H1 (cell line): Measurements from ENCODE around the gene KRT17. TPM values are rescaled to one million over a fixed set of nuclear protein-coding genes. Genes with fewer than 3 reads are reported as not detected.

ENCODE experiments used
- CTCF ChIA-PET: fragments of 300-600 bp; sonication (Branson Sonifier 250); formaldehyde crosslinking; loops from one replicate; lab custom pipeline; 2021; ENCODE audit not compliant: partially characterized antibody; lab: Charles Lee
- POLR2A ChIA-PET: fragments of 300-600 bp; sonication (Branson Sonifier 250); formaldehyde crosslinking; loops from one replicate; lab custom pipeline; 2021; ENCODE audit warnings: inconsistent platforms; ENCODE audit not compliant: partially characterized antibody; lab: Charles Lee
- DNase-seq, 2 experiments: peaks; one replicate each; pipeline versions ENCODE4 v3.0.0 to v3.0.0-alpha.2; 2010 to 2022; ENCODE audit warnings: low spot score in 2 of 2, low read depth in 1 of 2, mixed read lengths in 1 of 2
- FAIRE-seq: peaks from 2 replicates; lab custom pipeline; 2011; peaks lifted over from hg19 to GRCh38; lab: Jason Lieb, UNC
- H2AFZ ChIP-seq: 2 replicates; pipeline ENCODE4 v1.8.1; 2012; ENCODE audit warnings: low read length, inconsistent platforms
- H2AK5ac ChIP-seq: 2 replicates; pipeline ENCODE4 v1.6.1; 2013; ENCODE audit warnings: low read depth, low read length
- H2BK120ac ChIP-seq: replicated peaks from 2 replicates; pipeline ENCODE3; 2013; ENCODE audit warnings: low read depth, low read length, inconsistent platforms
- H2BK12ac ChIP-seq: 2 replicates; pipeline ENCODE4 v1.6.1; 2013; ENCODE audit warnings: low read depth, low read length
- H2BK15ac ChIP-seq: 2 replicates; pipeline ENCODE4 v1.6.1; 2013; ENCODE audit warnings: low read length
- H2BK20ac ChIP-seq: 2 replicates; pipeline ENCODE4 v1.6.1; 2013; ENCODE audit warnings: low read length
- H2BK5ac ChIP-seq: 2 replicates; pipeline ENCODE4 v1.6.1; 2013; ENCODE audit warnings: low read depth, low read length
- H3K14ac ChIP-seq: 2 replicates; pipeline ENCODE4 v1.6.1; 2013; ENCODE audit warnings: inconsistent platforms; ENCODE audit not compliant: insufficient read length
- H3K18ac ChIP-seq: 2 replicates; pipeline ENCODE4 v1.6.1; 2013; ENCODE audit warnings: low read length; ENCODE audit errors: extremely low read depth
- H3K23ac ChIP-seq: 2 replicates; pipeline ENCODE4 v1.6.1; 2013; ENCODE audit warnings: inconsistent platforms; ENCODE audit not compliant: insufficient read length
- H3K23me2 ChIP-seq: 2 replicates; pipeline ENCODE4 v1.6.1; 2013; ENCODE audit warnings: low read depth, low read length
- H3K27ac ChIP-seq: 2 replicates; pipeline ENCODE4 v1.6.1; 2011; ENCODE audit warnings: low read depth, low read length, inconsistent platforms
- H3K27me3 ChIP-seq, 4 experiments: replicated peaks in 1 of 4; 1 replicate in 1 of 4; 2 replicates in 3 of 4; pipeline versions ENCODE4 v1.6.1 to v1.8.1; 2011 to 2013; ENCODE audit warnings: low read length in 3 of 4, mild to moderate bottlenecking in 3 of 4, inconsistent platforms in 2 of 4, mixed read lengths in 2 of 4, moderate library complexity in 1 of 4; ENCODE audit not compliant: control insufficient read depth in 3 of 4, insufficient read depth in 3 of 4; ENCODE audit errors: extremely low read depth in 1 of 4
- H3K36me3 ChIP-seq, 4 experiments: 2 replicates each; pipeline versions ENCODE4 v1.6.1 to v1.8.1; 2011 to 2013; ENCODE audit warnings: mild to moderate bottlenecking in 4 of 4, low read length in 3 of 4, moderate library complexity in 2 of 4, control low read depth in 1 of 4, inconsistent platforms in 1 of 4; ENCODE audit not compliant: insufficient read depth in 4 of 4, control insufficient read depth in 2 of 4
- H3K4ac ChIP-seq: replicated peaks from 2 replicates; pipeline ENCODE3; 2013; ENCODE audit warnings: low read length, low read depth, mixed read lengths, inconsistent platforms; ENCODE audit not compliant: insufficient read length
- H3K4me1 ChIP-seq, 4 experiments: replicated peaks in 1 of 4; 1 replicate in 1 of 4; 2 replicates in 3 of 4; pipeline versions ENCODE4 v1.6.1 to v1.8.1; 2011 to 2013; ENCODE audit warnings: low read length in 3 of 4, inconsistent platforms in 2 of 4, mixed read lengths in 1 of 4; ENCODE audit not compliant: insufficient read depth in 4 of 4, control insufficient read depth in 3 of 4
- H3K4me2 ChIP-seq, 2 experiments: 2 replicates each; pipeline versions ENCODE4 v1.6.1 to v1.8.1; 2011 to 2013; ENCODE audit warnings: low read depth in 2 of 2, low read length in 2 of 2, control low read depth in 1 of 2, inconsistent platforms in 1 of 2, mild to moderate bottlenecking in 1 of 2; ENCODE audit not compliant: insufficient read depth in 1 of 2
- H3K4me3 ChIP-seq, 4 experiments: fragments of 200-600, 300-600 bp in 1 of 4; sonication (generic), shearing (Covaris generic), sonication (Bioruptor Twin) in 1 of 4; 2 replicates each; pipeline versions ENCODE4 v1.5.1 to v1.8.1; 2011 to 2016; ENCODE audit warnings: low read length in 4 of 4, low read depth in 3 of 4, control low read depth in 2 of 4, inconsistent platforms in 2 of 4, mild to moderate bottlenecking in 2 of 4, mixed read lengths in 1 of 4, moderate library complexity in 1 of 4; ENCODE audit not compliant: insufficient read depth in 2 of 4; ENCODE audit errors: extremely low read depth in 1 of 4
- H3K56ac ChIP-seq: replicated peaks from 2 replicates; pipeline ENCODE3; 2013; ENCODE audit warnings: low read depth, mild to moderate bottlenecking, mixed read lengths, low read length, inconsistent platforms; ENCODE audit not compliant: insufficient read length
- H3K79me1 ChIP-seq: 2 replicates; pipeline ENCODE4 v1.6.1; 2013; ENCODE audit warnings: low read depth, low read length, control low read depth
- H3K79me2 ChIP-seq, 2 experiments: 2 replicates each; pipeline versions ENCODE4 v1.6.1 to v1.8.1; 2012 to 2013; ENCODE audit warnings: low read length in 2 of 2, mild to moderate bottlenecking in 2 of 2, inconsistent platforms in 1 of 2; ENCODE audit not compliant: insufficient read depth in 2 of 2, control insufficient read depth in 1 of 2
- H3K9ac ChIP-seq, 4 experiments: replicated peaks in 1 of 4; 1 replicate in 1 of 4; 2 replicates in 3 of 4; pipeline versions ENCODE4 v1.6.1 to v1.8.1; 2011 to 2013; ENCODE audit warnings: low read depth in 3 of 4, low read length in 3 of 4, control low read depth in 2 of 4, mild to moderate bottlenecking in 2 of 4, moderate library complexity in 2 of 4, inconsistent platforms in 1 of 4; ENCODE audit errors: extremely low read depth in 1 of 4
- H3K9me3 ChIP-seq, 2 experiments: 2 replicates each; pipeline versions ENCODE4 v1.6.1 to v1.8.1; 2012 to 2013; ENCODE audit warnings: mild to moderate bottlenecking in 2 of 2, moderate library complexity in 2 of 2, control low read depth in 1 of 2, inconsistent platforms in 1 of 2, low read depth in 1 of 2, low read length in 1 of 2, mixed read lengths in 1 of 2; ENCODE audit not compliant: insufficient read depth in 2 of 2
- H4K20me1 ChIP-seq, 2 experiments: replicated peaks in 1 of 2; 2 replicates each; pipeline versions ENCODE3 to v1.8.1; 2011 to 2013; ENCODE audit warnings: inconsistent platforms in 2 of 2, low read length in 2 of 2, mild to moderate bottlenecking in 1 of 2; ENCODE audit not compliant: insufficient read depth in 2 of 2, control insufficient read depth in 1 of 2
- H4K5ac ChIP-seq: 2 replicates; pipeline ENCODE4 v1.6.1; 2013; ENCODE audit warnings: low read length, low read depth, mixed read lengths, inconsistent platforms; ENCODE audit not compliant: insufficient read length
- H4K8ac ChIP-seq: 2 replicates; pipeline ENCODE4 v1.8.0; 2013; ENCODE audit warnings: mild to moderate bottlenecking, moderate library complexity, low read length, inconsistent platforms; ENCODE audit not compliant: insufficient read depth; ENCODE audit errors: extremely low read depth
- H4K91ac ChIP-seq: replicated peaks from 2 replicates; pipeline ENCODE3; 2013; ENCODE audit warnings: low read length, mixed read lengths, inconsistent platforms; ENCODE audit not compliant: insufficient read length
- CBX5 ChIP-seq: fragments of 300-800, 300-1000 bp; sonication (generic); IDR thresholded peaks from 2 replicates; pipeline ENCODE4 v1.7.1; 2016; ENCODE audit warnings: antibody characterized with exemption, low read length, low read depth
- CEBPB ChIP-seq: IDR thresholded peaks from 2 replicates; pipeline ENCODE4 v1.6.1; 2012; ENCODE audit warnings: low read depth, low read length
- GABPA ChIP-seq: IDR thresholded peaks from 2 replicates; pipeline ENCODE4 v1.6.1; 2011; ENCODE audit warnings: mild to moderate bottlenecking, low read length, moderate library complexity, borderline replicate concordance; ENCODE audit not compliant: insufficient read depth
- WGBS, 2 experiments: shearing (Covaris generic) in 1 of 2; methylation state at CpG; one replicate each; pipeline versions ENCODE4 v1.1.6 to v1.1.7; 2013 to 2015; ENCODE audit warnings: low lambda C conversion rate in 2 of 2, mixed read lengths in 2 of 2, inconsistent platforms in 1 of 2, low coverage in 1 of 2, missing lambda C conversion rate in 1 of 2; ENCODE audit not compliant: insufficient replicate concordance in 2 of 2, insufficient coverage in 1 of 2, insufficient read length in 1 of 2; ENCODE audit errors: extremely low coverage in 1 of 2, missing lambda C conversion rate in 1 of 2; 5-methylcytosine and 5-hydroxymethylcytosine counted together
- polyA plus RNA-seq, 7 experiments: library from polyadenylated mRNA; depleted of rRNA in 3 of 7; stranded (reverse) in 5 of 7; unstranded in 2 of 7; fragments of >200 nt in 5 of 7; fragments of 200-250 nt in 2 of 7; gene quantifications; 1 replicate in 5 of 7; 2 replicates in 1 of 7; 4 replicates in 1 of 7; pipeline versions ENCODE4 v1.2.1 to v1.2.3, GENCODE V29; 2011 to 2013; ENCODE audit warnings: missing spikeins in 2 of 7, mixed read lengths in 2 of 7
- total RNA-seq: library from RNA; stranded (reverse); fragmentation: NEBNext Ultra II Directional; extraction: Animal tissue kit (Norgen Biotek cat#: 25700); gene quantifications from 2 replicates; pipeline ENCODE4 v1.2.1, GENCODE V29; 2021

The KRT17 gene
- total and polyA plus RNA-seq, 2 of the 8 experiments (the other 6 are each of a cell fraction or from before 2014, with no cell fraction given): 0.50 to 0.95 TPM

- Histone ChIP-seq H2BK12ac (0 out of 2 replicates have a peak overlapping the region, but pooled peaks have one; percentile 17), H3K27ac (no peak overlapping the region), H3K4ac (no peak overlapping the region), H3K23ac (no peak overlapping the region), H4K20me1 (no peaks in the 10 kb centered on the region), H3K79me1 (no peaks in the 10 kb centered on the region), H3K4me3 (no peak overlapping the region), H3K9me3 (no peaks in the 10 kb centered on the region), H3K4me2 (no peak overlapping the region), H2AFZ (no peak overlapping the region), H3K56ac (no peak overlapping the region), H3K27me3 (peaks cover 0 to 3% (median 0%) of the 10 kb centered on the region in 4 experiments; a peak in 1 of 7 replicates), H3K4me1 (peaks cover 0 to 19% (median 4%) of the 10 kb centered on the region in 4 experiments; a peak in 2 of 7 replicates), H3K9ac (no peak overlapping the region), H4K5ac (no peak overlapping the region), H2AK5ac (no peak overlapping the region), H4K8ac (peak overlapping the region; percentile 74), H2BK120ac (no peak overlapping the region), H3K23me2 (no peaks in the 10 kb centered on the region), H3K14ac (no peak overlapping the region), H3K18ac (no peak overlapping the region), H2BK20ac (no peak overlapping the region), H3K79me2 (no peaks in the 10 kb centered on the region), H4K91ac (no peak overlapping the region), H2BK5ac (no peak overlapping the region), H2BK15ac (0 out of 2 replicates have a peak overlapping the region, but pooled peaks have one; percentile 88), H3K36me3 (no peaks in the 10 kb centered on the region)
- ChIA-PET CTCF (interaction anchor here (0.6 to 20.4 kb wide), 3 partner anchors 10 to 89 kb away, joined by 3 to 492 read pairs (median 13); no protein-coding TSS in a partner anchor), POLR2A (interaction anchor here (1.0 to 1.4 kb wide), 2 partner anchors 11 to 14 kb away, joined by 4 read pairs; partner anchors contain the start of gene KRT17)
- WGBS, 2 experiments: 80% methylated on average over 6 of the region's 6 CpGs; no CpG with 5 or more reads in 1 of the 2 experiments
- FAIRE-seq (no peak), DNase-seq (no peak)
- TF ChIP-seq CEBPB: no peak
- TF ChIP-seq GABPA: no peak
- no peak for TF ChIP-seq CBX5
These were observed 14.6 kb upstream of the KRT17 start for GRCh38 chr17:41638941-41639340.
